ENCODE data around the gene MRPL4. TPM values are rescaled to one million over a fixed set of nuclear protein-coding genes. Genes with fewer than 3 reads are reported as not detected.

MRPL4 gene
- 15.0 TPM for total RNA-seq

GRCh38 chr19:10251792-10252694 lies at the start of gene MRPL4:
Gene MRPL4 (plus strand): TSS chr19:10252214. CDS start chr19:10252254, 40 bp downstream.

GRCh38 chr19:10230861-10231611 lies 21.0 kb upstream of the MRPL4 start, which contains the start of gene S1PR2:
Gene S1PR2 (minus strand): TSS chr19:10231331. CDS start chr19:10224905, 6,426 bp downstream.

GRCh38 chr19:10270616-10271394 lies 18.8 kb downstream of the MRPL4 start, which contains the start of gene ICAM1:
Gene ICAM1 (plus strand): TSS chr19:10271120. CDS start chr19:10271160, 40 bp downstream.

GRCh38 chr19:10286803-10287737 lies 35.1 kb downstream of the MRPL4 start, which contains the start of gene ICAM4:
Gene ICAM4 (plus strand): TSS chr19:10286955. CDS start chr19:10287013, 58 bp downstream.

GRCh38 chr19:10289836-10290356 lies 37.9 kb downstream of the MRPL4 start, which contains the start of gene ICAM5:
Gene ICAM5 (plus strand): TSS chr19:10289952. CDS start chr19:10290044, 92 bp downstream.

GRCh38 chr19:10309423-10309822 lies 57.4 kb downstream of the MRPL4 start, which contains the start of gene ZGLP1:
Gene ZGLP1 (minus strand): TSS chr19:10309815.

Small RNA genes within 50 kb of the gene (small RNA-seq; reads per million reads assigned to genes)
- gene AC011511.1 (ENCODE audit: low replicate concordance) (not detected), gene MIR4322 (ENCODE audit: low replicate concordance) (not detected)

Other genes starting within 250 kb of the MRPL4 start
- 1.3 TPM for gene COL5A3, start 241.7 kb upstream of the MRPL4 start, total RNA-seq
- not detected for gene RDH8, start 238.7 kb upstream of the MRPL4 start, total RNA-seq
- gene SHFL, start 165.9 kb upstream of the MRPL4 start, total RNA-seq = 6.6 TPM
- not detected for gene ANGPTL6, start 149.5 kb upstream of the MRPL4 start, total RNA-seq
- 25.7 TPM for gene PPAN, start 145.9 kb upstream of the MRPL4 start, total RNA-seq
- 6.3 TPM for gene P2RY11, start 140.5 kb upstream of the MRPL4 start, total RNA-seq
- gene EIF3G, start 132.3 kb upstream of the MRPL4 start, total RNA-seq = 87.3 TPM
- 71.1 TPM for gene DNMT1, start 57.3 kb upstream of the MRPL4 start, total RNA-seq
- gene S1PR2, start 20.9 kb upstream of the MRPL4 start, total RNA-seq = 3.1 TPM
- 1.3 TPM for gene ICAM1, start 18.9 kb downstream of the MRPL4 start, total RNA-seq
- not detected for gene ICAM4, start 34.7 kb downstream of the MRPL4 start, total RNA-seq
- gene ICAM5, start 37.7 kb downstream of the MRPL4 start, total RNA-seq = 4.1 TPM
- 5.9 TPM for gene ZGLP1, start 57.6 kb downstream of the MRPL4 start, total RNA-seq
- gene FDX2, start 63.8 kb downstream of the MRPL4 start, total RNA-seq = 18.2 TPM
- 5.9 TPM for gene RAVER1, start 81.3 kb downstream of the MRPL4 start, total RNA-seq
- gene ICAM3, start 87.4 kb downstream of the MRPL4 start, total RNA-seq = 0.63 TPM
- gene TYK2, start 128.4 kb downstream of the MRPL4 start, total RNA-seq = 67.6 TPM
- 52.6 TPM for gene CDC37, start 151.3 kb downstream of the MRPL4 start, total RNA-seq
- gene PDE4A, start 168.3 kb downstream of the MRPL4 start, total RNA-seq = 7.8 TPM